Uterus (tissue), 2 donors: Measurements from ENCODE around the gene PROZ.

Experiments
- POLR2A ChIP-seq, 2 donors: fragments of 450-650 bp; IDR thresholded peaks; one replicate each; pipeline ENCODE4 v1.6.1; 2016; ENCODE audit warnings: antibody characterized with exemption in 2 of 2, mild to moderate bottlenecking in 1 of 2, moderate library complexity in 1 of 2
- TF ChIP-seq, protein P1 (sequence below), 4 experiments: fragments of 200-600 bp in 2 of 4; fragments of 450-650 bp in 2 of 4; sonication (generic) in 2 of 4; IDR thresholded peaks; one replicate each; pipeline ENCODE4 v1.5.1; 2016 to 2019; ENCODE audit warnings: antibody characterized with exemption in 4 of 4, mild to moderate bottlenecking in 2 of 4, moderate library complexity in 1 of 4

GRCh38 chr13:113109151-113110047 lies 49.0 kb upstream of the PROZ start:
- TF ChIP-seq, protein P1, sequence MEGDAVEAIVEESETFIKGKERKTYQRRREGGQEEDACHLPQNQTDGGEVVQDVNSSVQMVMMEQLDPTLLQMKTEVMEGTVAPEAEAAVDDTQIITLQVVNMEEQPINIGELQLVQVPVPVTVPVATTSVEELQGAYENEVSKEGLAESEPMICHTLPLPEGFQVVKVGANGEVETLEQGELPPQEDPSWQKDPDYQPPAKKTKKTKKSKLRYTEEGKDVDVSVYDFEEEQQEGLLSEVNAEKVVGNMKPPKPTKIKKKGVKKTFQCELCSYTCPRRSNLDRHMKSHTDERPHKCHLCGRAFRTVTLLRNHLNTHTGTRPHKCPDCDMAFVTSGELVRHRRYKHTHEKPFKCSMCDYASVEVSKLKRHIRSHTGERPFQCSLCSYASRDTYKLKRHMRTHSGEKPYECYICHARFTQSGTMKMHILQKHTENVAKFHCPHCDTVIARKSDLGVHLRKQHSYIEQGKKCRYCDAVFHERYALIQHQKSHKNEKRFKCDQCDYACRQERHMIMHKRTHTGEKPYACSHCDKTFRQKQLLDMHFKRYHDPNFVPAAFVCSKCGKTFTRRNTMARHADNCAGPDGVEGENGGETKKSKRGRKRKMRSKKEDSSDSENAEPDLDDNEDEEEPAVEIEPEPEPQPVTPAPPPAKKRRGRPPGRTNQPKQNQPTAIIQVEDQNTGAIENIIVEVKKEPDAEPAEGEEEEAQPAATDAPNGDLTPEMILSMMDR (IDR thresholded peaks at IDR 0.05), result no peak
- TF ChIP-seq POLR2A (IDR thresholded peaks at IDR 0.05), result no peak
